ENCODE measurements around the gene CLTCL1.

- no peak for TF ChIP-seq CTCF (IDR thresholded peaks at IDR 0.05)
- TF ChIP-seq POLR2AphosphoS5 (IDR thresholded peaks at IDR 0.05), result no peak
- TF ChIP-seq POLR2A (IDR thresholded peaks at IDR 0.05), result no peak
Observed at GRCh38 chr22:19234126-19234896, 57.2 kb downstream of the CLTCL1 start.

Data from prostate gland (tissue), 2 donors.